Sigmoid colon (tissue), 7 donors: ENCODE measurements around the gene RIPK4. TPM values are rescaled to one million over a fixed set of nuclear protein-coding genes. Genes with fewer than 3 reads are reported as not detected.

Experiments
- DNase-seq: peaks from one replicate; pipeline ENCODE4 v3.0.0-alpha.2; 2019
- H3K27ac ChIP-seq, 4 donors: fragments of 200-600 bp; sonication (generic); one replicate each; pipeline ENCODE4 v1.5.1; 2016 to 2019; ENCODE audit warnings: mild to moderate bottlenecking in 1 of 4
- H3K27me3 ChIP-seq, 3 donors: fragments of 200-600 bp; sonication (generic); one replicate each; pipeline ENCODE4 v1.5.1; 2019; ENCODE audit warnings: mild to moderate bottlenecking in 1 of 3
- H3K36me3 ChIP-seq, 4 donors: fragments of 200-600 bp; sonication (generic); one replicate each; pipeline ENCODE4 v1.5.1; 2016 to 2019
- H3K4me1 ChIP-seq, 4 donors: fragments of 200-600 bp; sonication (generic); one replicate each; pipeline ENCODE4 v1.5.1; 2017 to 2019
- H3K4me3 ChIP-seq, 4 donors: fragments of 200-600 bp; sonication (generic); one replicate each; pipeline ENCODE4 v1.5.1; 2017 to 2019; ENCODE audit warnings: mild to moderate bottlenecking in 2 of 4, moderate library complexity in 1 of 4
- H3K9me3 ChIP-seq, 4 donors: fragments of 200-600 bp in 3 of 4; sonication (generic) in 3 of 4; one replicate each; pipeline versions ENCODE4 v1.5.1 to v1.6.1; 2013 to 2019
- EP300 ChIP-seq, 4 donors: sonication (generic); formaldehyde crosslinking; IDR thresholded peaks; one replicate each; pipeline ENCODE4 v1.6.1; 2017; ENCODE audit warnings: antibody characterized with exemption in 4 of 4
- POLR2A ChIP-seq, 2 donors: fragments of 450-650 bp; IDR thresholded peaks; one replicate each; pipeline ENCODE4 v1.6.1; 2016; ENCODE audit warnings: antibody characterized with exemption in 2 of 2, mild to moderate bottlenecking in 2 of 2, moderate library complexity in 2 of 2
- POLR2AphosphoS5 ChIP-seq, 4 donors: sonication (generic); formaldehyde crosslinking; IDR thresholded peaks; one replicate each; pipeline ENCODE4 v1.6.1; 2017; ENCODE audit warnings: antibody characterized with exemption in 4 of 4
- WGBS, 2 donors: extraction: QIAGEN DNeasy Blood & Tissue Kit; methylation state at CpG; one replicate each; pipeline ENCODE4 v1.1.7; 2013; 5-methylcytosine and 5-hydroxymethylcytosine counted together
- intact Hi-C: fragments of 100-400 bp; cut with DNase I; formaldehyde crosslinking; loops from one replicate; pipeline ENCODE4 v1.15.1; 2023
- polyA plus RNA-seq, 3 donors: library from polyadenylated mRNA; stranded (reverse); fragments of 200-250 nt; gene quantifications; one replicate each; pipeline ENCODE4 v1.2.3, GENCODE V29; 2013
- total RNA-seq, 4 donors: library from RNA; depleted of rRNA; stranded (reverse); fragments of >200 nt; gene quantifications; one replicate each; pipeline ENCODE4 v1.1.0, GENCODE V29; 2016
- TF ChIP-seq, protein P1 (sequence below), 4 experiments: fragments of 450-650 bp in 3 of 4; fragments of 200-600 bp in 1 of 4; IDR thresholded peaks; one replicate each; pipeline ENCODE4 v1.5.1; 2016 to 2019; ENCODE audit warnings: antibody characterized with exemption in 4 of 4, mild to moderate bottlenecking in 3 of 4, moderate library complexity in 2 of 4
- donor health status: healthy with polysubstance abuse.
- donor health status: Bipolar disorder and iron deficiency.
- donor health status: healthy.

RIPK4 gene
- total and polyA plus RNA-seq, 7 donors = under 0.01 to 7.8 (median 0.54) TPM

DNA sequence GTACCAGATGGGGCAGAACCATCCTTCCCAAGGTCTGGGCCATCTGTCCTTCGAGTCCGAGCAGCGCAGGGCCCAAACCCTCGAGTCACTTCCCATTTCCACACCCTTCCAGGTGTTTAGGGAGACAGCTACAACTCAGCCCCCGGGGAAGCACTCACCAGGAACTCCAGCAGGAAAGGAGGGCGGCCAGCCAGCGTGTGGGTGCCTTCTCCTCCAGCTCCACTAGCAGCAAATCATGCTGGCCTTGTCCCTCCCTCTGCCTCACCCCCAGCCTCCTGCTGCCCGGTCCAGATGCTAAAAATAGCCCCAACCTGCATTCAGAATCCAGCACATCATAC is 56.1 kb downstream of the RIPK4 start:
- no peak overlapping the region for H3K4me3 ChIP-seq
- H3K36me3 ChIP-seq = no peaks in the 10 kb centered on the region
- TF ChIP-seq POLR2A (IDR thresholded peaks at IDR 0.05) = no peak
- no peaks in the 10 kb centered on the region for H3K9me3 ChIP-seq
- WGBS, 2 donors = 84 to 90% methylated on average over 8 of the region's 8 CpGs
- H3K4me1 ChIP-seq = no peaks in the 10 kb centered on the region
- peaks cover 0 to 42% (median 12%) of the 10 kb centered on the region in 3 donors for H3K27me3 ChIP-seq
- intact Hi-C loops = no loop called here
- DNase-seq = no peak
- no peak overlapping the region for H3K27ac ChIP-seq

DNA sequence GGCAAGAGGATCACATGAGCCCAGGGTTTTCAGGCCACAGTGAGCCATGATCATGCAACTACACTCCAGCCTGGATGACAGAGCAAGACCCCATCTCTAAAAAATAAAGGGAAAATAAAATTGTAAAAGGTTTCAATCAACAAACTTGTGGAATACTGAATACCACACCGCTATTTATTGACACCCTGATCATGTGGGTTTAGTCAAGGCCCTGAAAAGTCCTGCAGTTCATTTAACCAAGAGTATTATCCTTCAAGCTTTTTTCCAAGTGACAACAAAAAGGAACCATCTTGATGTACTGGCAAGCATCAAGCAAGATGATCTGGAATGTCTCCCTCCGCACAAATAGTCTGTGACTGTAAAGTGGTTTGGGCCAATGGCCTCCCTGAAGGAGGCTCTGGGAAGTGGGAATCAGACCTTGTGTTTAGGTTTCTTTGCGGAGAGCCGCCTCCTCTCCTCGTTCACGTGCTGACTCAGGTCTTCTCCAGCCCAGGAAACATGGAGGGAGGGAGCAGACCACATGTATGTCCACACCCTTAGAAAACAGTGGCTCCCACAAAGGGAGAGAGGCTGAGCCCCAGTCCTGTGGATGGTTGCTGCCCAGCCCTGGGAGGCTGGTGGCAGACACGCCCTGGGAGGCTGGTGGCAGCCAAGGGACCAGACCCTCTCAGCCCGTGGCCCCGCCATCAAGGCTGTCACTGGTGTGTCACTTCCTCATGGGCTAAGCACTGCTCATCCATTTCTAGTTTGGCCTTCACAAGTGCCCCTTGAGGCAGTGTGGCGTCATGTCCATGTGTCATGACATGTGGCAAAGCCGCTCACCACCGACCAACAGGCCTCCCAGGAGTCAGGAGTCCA is 56.7 kb downstream of the RIPK4 start:
- H3K4me3 ChIP-seq = no peak overlapping the region
- no peak for DNase-seq
- no peaks in the 10 kb centered on the region for H3K36me3 ChIP-seq
- peaks cover 0 to 36% (median 12%) of the 10 kb centered on the region in 3 donors for H3K27me3 ChIP-seq
- H3K4me1 ChIP-seq = no peaks in the 10 kb centered on the region
- H3K27ac ChIP-seq = no peak overlapping the region
- TF ChIP-seq, protein P1, sequence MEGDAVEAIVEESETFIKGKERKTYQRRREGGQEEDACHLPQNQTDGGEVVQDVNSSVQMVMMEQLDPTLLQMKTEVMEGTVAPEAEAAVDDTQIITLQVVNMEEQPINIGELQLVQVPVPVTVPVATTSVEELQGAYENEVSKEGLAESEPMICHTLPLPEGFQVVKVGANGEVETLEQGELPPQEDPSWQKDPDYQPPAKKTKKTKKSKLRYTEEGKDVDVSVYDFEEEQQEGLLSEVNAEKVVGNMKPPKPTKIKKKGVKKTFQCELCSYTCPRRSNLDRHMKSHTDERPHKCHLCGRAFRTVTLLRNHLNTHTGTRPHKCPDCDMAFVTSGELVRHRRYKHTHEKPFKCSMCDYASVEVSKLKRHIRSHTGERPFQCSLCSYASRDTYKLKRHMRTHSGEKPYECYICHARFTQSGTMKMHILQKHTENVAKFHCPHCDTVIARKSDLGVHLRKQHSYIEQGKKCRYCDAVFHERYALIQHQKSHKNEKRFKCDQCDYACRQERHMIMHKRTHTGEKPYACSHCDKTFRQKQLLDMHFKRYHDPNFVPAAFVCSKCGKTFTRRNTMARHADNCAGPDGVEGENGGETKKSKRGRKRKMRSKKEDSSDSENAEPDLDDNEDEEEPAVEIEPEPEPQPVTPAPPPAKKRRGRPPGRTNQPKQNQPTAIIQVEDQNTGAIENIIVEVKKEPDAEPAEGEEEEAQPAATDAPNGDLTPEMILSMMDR (IDR thresholded peaks at IDR 0.05) = no peak
- no peak for TF ChIP-seq POLR2AphosphoS5 (IDR thresholded peaks at IDR 0.05)
- 86 to 91% methylated on average over 12 of the region's 12 CpGs for WGBS, 2 donors
- no peaks in the 10 kb centered on the region for H3K9me3 ChIP-seq
- intact Hi-C loops = no loop called here

- Histone ChIP-seq H3K9me3 (no peaks in the 10 kb centered on the region), H3K27me3 (peaks cover 0 to 29% (median 7%) of the 10 kb centered on the region in 3 donors), H3K4me3 (no peak overlapping the region), H3K36me3 (no peaks in the 10 kb centered on the region), H3K27ac (no peak overlapping the region), H3K4me1 (no peaks in the 10 kb centered on the region)
- TF ChIP-seq EP300 (IDR thresholded peaks at IDR 0.05) = no peak
- no peak for TF ChIP-seq POLR2AphosphoS5 (IDR thresholded peaks at IDR 0.05)
- TF ChIP-seq, protein P1 (IDR thresholded peaks at IDR 0.05) = no peak
- no peak for TF ChIP-seq POLR2A (IDR thresholded peaks at IDR 0.05)
- intact Hi-C loops = no loop called here
- WGBS, 2 donors = 78 to 79% methylated on average over 7 of the region's 7 CpGs
- DNase-seq = no peak
These were observed 57.7 kb downstream of the RIPK4 start for GRCh38 chr21:41709166-41709565.

- Histone ChIP-seq H3K4me3 (no peak overlapping the region), H3K27me3 (peaks cover 0 to 17% (median 0%) of the 10 kb centered on the region in 3 donors), H3K9me3 (no peaks in the 10 kb centered on the region), H3K27ac (no peak overlapping the region), H3K4me1 (no peaks in the 10 kb centered on the region), H3K36me3 (no peaks in the 10 kb centered on the region)
- TF ChIP-seq, protein P1 (IDR thresholded peaks at IDR 0.05) = no peak
- TF ChIP-seq POLR2AphosphoS5 (IDR thresholded peaks at IDR 0.05) = no peak
- no peak for TF ChIP-seq EP300 (IDR thresholded peaks at IDR 0.05)
- TF ChIP-seq POLR2A (IDR thresholded peaks at IDR 0.05) = no peak
- intact Hi-C loops = no loop called here
- no peak for DNase-seq
These were observed 58.9 kb downstream of the RIPK4 start for GRCh38 chr21:41707960-41708330.

DNA sequence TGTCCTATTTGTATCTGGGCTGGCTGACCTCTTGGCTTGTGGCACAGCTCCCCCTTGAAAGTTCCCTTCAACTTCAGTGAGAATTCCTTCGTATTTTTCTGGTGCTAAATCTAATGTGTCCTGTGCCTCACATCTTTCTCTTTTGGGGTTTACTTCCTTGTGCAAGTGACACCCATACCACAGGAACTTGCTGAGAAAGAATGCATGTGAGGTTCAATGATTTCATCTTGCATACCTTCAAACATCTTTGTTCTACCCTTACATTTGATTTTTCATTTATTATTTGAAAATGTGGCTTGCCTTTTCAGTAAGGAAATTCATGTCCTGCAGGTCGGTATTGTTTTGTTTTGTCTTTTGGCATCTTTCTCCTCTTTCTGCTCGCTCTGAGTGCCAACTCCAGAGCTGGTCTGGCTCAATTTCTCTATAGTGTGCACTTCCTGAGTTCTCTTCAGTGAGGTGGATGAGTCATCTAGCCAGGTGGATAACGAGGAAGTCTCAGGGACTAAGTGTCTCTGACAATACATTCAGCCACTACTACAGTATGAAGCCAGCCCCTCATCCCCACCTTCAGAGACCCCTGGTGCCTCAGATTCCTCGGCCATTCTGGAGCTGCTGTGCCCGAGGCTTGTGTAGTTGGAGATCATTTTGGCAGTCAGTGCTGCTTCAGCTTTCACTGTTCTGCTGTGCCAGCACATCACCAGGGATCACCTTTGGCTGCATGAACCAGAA is 59.5 kb downstream of the RIPK4 start:
- no peak for TF ChIP-seq POLR2A (IDR thresholded peaks at IDR 0.05)
- no peak for TF ChIP-seq EP300 (IDR thresholded peaks at IDR 0.05)
- TF ChIP-seq, protein P1 (IDR thresholded peaks at IDR 0.05) = no peak
- TF ChIP-seq POLR2AphosphoS5 (IDR thresholded peaks at IDR 0.05) = no peak
- Histone ChIP-seq H3K27ac (no peak overlapping the region), H3K36me3 (no peaks in the 10 kb centered on the region), H3K9me3 (no peaks in the 10 kb centered on the region), H3K4me1 (no peaks in the 10 kb centered on the region), H3K27me3 (peaks cover 0 to 11% (median 0%) of the 10 kb centered on the region in 3 donors), H3K4me3 (no peak overlapping the region)
- WGBS, 2 donors = 18 to 47% methylated on average over 6 of the region's 6 CpGs
- intact Hi-C loops = no loop called here
- no peak for DNase-seq
